ENCODE data around the gene EVI5L.

GRCh38 chr19:7870571-7871436 lies 40.8 kb downstream of the EVI5L start:
- TF ChIP-seq REST (IDR thresholded peaks at IDR 0.05; ENCODE audit: borderline replicate concordance) = no peak
- no peak for TF ChIP-seq CTCF (IDR thresholded peaks at IDR 0.05; ENCODE audit: poor library complexity, severe bottlenecking)
- TF ChIP-seq SMC3 (conservative IDR thresholded peaks at IDR 0.05; ENCODE audit: poor library complexity) = no peak
